BLaER1 (cell line): ENCODE measurements around the gene MMP21.

Experiments used
- H3K27ac ChIP-seq: shearing (Covaris generic); formaldehyde crosslinking; 2 replicates; pipeline ENCODE4 v1.8.1; 2022
- H3K27me3 ChIP-seq: shearing (Covaris generic); formaldehyde crosslinking; 2 replicates; pipeline ENCODE4 v1.8.1; 2022
- H3K36me3 ChIP-seq: shearing (Covaris generic); formaldehyde crosslinking; 2 replicates; pipeline ENCODE4 v1.8.1; 2022
- H3K4me1 ChIP-seq: shearing (Covaris generic); formaldehyde crosslinking; 2 replicates; pipeline ENCODE4 v1.8.1; 2022
- H3K4me2 ChIP-seq: shearing (Covaris generic); formaldehyde crosslinking; 2 replicates; pipeline ENCODE4 v1.8.1; 2022
- H3K4me3 ChIP-seq: shearing (Covaris generic); formaldehyde crosslinking; 2 replicates; pipeline ENCODE4 v1.8.1; 2022
- H3K9ac ChIP-seq: shearing (Covaris generic); formaldehyde crosslinking; 2 replicates; pipeline ENCODE4 v1.8.1; 2022
- H3K9me3 ChIP-seq: shearing (Covaris generic); formaldehyde crosslinking; 2 replicates; pipeline ENCODE4 v1.8.1; 2022
- H4K20me1 ChIP-seq: shearing (Covaris generic); formaldehyde crosslinking; 2 replicates; pipeline ENCODE4 v1.8.1; 2022
- Cebpa-rat ChIP-seq: shearing (Covaris generic); IDR thresholded peaks from 2 replicates; pipeline ENCODE4 v1.8.1; 2022

Gene MMP21

DNA sequence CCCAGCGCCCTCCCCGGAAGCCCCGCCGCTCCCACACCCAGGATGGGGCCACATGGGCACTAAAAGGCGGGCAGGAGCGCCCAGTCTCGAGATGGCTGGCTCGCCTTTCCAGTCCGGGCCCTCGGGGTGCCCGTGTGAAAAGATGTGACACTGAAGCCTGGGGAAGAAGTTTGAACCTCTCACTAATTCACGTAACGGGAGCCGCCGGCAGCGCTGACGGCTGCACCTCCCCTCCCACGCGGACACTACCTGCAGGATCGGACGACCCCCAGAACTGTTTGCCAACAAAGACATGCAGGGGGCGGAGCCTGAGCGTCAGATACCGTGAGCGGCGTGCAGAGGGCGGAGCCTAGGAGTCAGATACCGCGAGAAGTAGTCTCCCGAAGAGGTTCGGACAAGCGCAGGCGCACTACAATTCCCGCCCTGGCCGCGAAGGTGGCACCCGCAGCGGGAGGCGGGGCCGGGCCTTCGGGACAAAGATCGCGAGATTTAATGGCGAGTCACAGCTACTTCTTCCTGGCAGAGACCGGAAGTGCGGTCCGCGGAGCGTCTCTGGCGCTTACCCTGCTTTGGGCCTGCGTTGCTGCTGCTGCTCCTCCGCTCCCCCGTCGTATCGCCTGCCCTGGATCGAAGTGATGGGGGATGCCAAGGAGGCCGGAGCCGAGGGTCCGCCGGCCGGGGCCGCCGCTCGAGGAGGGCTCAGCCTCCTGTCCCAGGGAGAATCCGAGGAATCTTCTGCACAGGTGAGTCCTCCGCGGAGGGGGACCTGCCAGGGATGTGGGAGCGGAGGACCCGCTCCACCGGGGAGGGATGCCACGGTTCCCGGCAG lies 56.2 kb downstream of the MMP21 start, which contains the start of gene EDRF1:
Gene EDRF1 (plus strand): TSS at position 537 of the 829 bp plus-strand sequence. CDS start 99 bp downstream, at position 636.
- Histone ChIP-seq H3K27ac (peak within 1 kb of the TSS; percentile 98), H3K36me3 (peaks cover 34% of the 10 kb centered on the region), H3K4me3 (peak within 1 kb of the TSS; percentile 97), H4K20me1 (no peaks in the 10 kb centered on the region), H3K9me3 (peaks cover 6% of the 10 kb centered on the region), H3K9ac (peak within 1 kb of the TSS; percentile 99), H3K4me1 (peaks cover 31% of the 10 kb centered on the region), H3K27me3 (no peaks in the 10 kb centered on the region), H3K4me2 (peak within 1 kb of the TSS; percentile 93)
- TF ChIP-seq Cebpa-rat, result no peak
